K562 (cell line): ENCODE measurements around the gene DAGLB. TPM values are rescaled to one million over a fixed set of nuclear protein-coding genes. Genes with fewer than 3 reads are reported as not detected.

Experiments used
- BRD4 ChIP-seq: fragments of 200-600 bp; sonication (generic); IDR thresholded peaks from 2 replicates; pipeline ENCODE4 v1.6.1; 2017; ENCODE audit warnings: inconsistent platforms
- CSDE1 ChIP-seq, 2 experiments: fragments of 450-650 bp; IDR thresholded peaks; 2 replicates each; pipeline ENCODE4 v1.6.1; 2016; ENCODE audit warnings: mild to moderate bottlenecking in 1 of 2
- ETV5 ChIP-seq: sonication (generic); formaldehyde crosslinking; IDR thresholded peaks from 2 replicates; pipeline ENCODE4 v1.4.0; 2020; ENCODE audit warnings: low read depth, mild to moderate bottlenecking, missing genetic modification reagents
- HDGF ChIP-seq: fragments of 450-650 bp; IDR thresholded peaks from 2 replicates; pipeline ENCODE4 v1.6.1; 2016
- MEIS2 ChIP-seq: fragments of 450-650 bp; IDR thresholded peaks from 2 replicates; pipeline ENCODE4 v1.6.1; 2014; ENCODE audit warnings: mild to moderate bottlenecking; ENCODE audit not compliant: partially characterized antibody
- PHTF2 ChIP-seq: fragments of 250-450 bp; sonication (Bioruptor Pico); IDR thresholded peaks from 2 replicates; pipeline ENCODE4 v1.5.0; 2021; ENCODE audit warnings: mild to moderate bottlenecking
- POLR3G ChIP-seq: IDR thresholded peaks from 2 replicates; pipeline ENCODE4 v1.6.1; 2011; ENCODE audit not compliant: insufficient read length, insufficient replicate concordance; ENCODE audit errors: extremely low read depth
- RAD21 ChIP-seq, 2 experiments: fragments of 250-450 bp in 1 of 2; fragments of 450-650 bp in 1 of 2; sonication (Bioruptor Pico) in 1 of 2; formaldehyde crosslinking in 1 of 2; IDR thresholded peaks in 1 of 2; conservative IDR thresholded peaks in 1 of 2; 2 replicates each; pipeline versions ENCODE4 v1.4.0 to v1.8.0; 2020 to 2022; ENCODE audit warnings: mild to moderate bottlenecking in 2 of 2, moderate library complexity in 1 of 2
- ZNF197 ChIP-seq: fragments of 200-800 bp; sonication (Bioruptor generic); IDR thresholded peaks from 2 replicates; pipeline ENCODE4 v1.6.1; 2016; ENCODE audit warnings: low read depth, missing genetic modification characterization, missing compliant biosample characterization
- ZNF347 ChIP-seq: fragments of 450-650 bp; formaldehyde crosslinking; IDR thresholded peaks from 2 replicates; pipeline ENCODE4 v1.4.0; 2020; ENCODE audit warnings: low read depth, mild to moderate bottlenecking, moderate library complexity
- polyA plus RNA-seq, 8 experiments: library from polyadenylated mRNA; depleted of rRNA in 4 of 8; stranded (reverse) in 5 of 8; unstranded in 3 of 8; fragments of >200 nt; fragmentation: Nextera tagmentation in 2 of 8; fragmentation: Illumina TruSeq in 1 of 8; extraction: Ambion mirVana in 2 of 8; extraction: Trizol in 1 of 8; gene quantifications; 2 replicates each; pipeline versions ENCODE4 v1.2.1 to v1.2.3, GENCODE V29; 2011 to 2014; ENCODE audit warnings: inconsistent platforms in 1 of 8, missing spikeins in 1 of 8
- total RNA-seq, 7 experiments: library from RNA; depleted of rRNA in 6 of 7; stranded (reverse); fragments of >200 nt in 6 of 7; fragmentation: Illumina TruSeq in 2 of 7; extraction: Trizol in 2 of 7; gene quantifications; 2 replicates each; pipeline versions ENCODE4 v1.2.1 to v1.2.3, GENCODE V29; 2011 to 2021; ENCODE audit warnings: low replicate concordance in 1 of 7
- TF ChIP-seq, protein P1 (sequence below), 2 experiments: fragments of 450-650 bp; IDR thresholded peaks; 2 replicates each; pipeline ENCODE4 v1.6.1; 2016
- TF ChIP-seq, protein P2 (sequence below): sonication (generic); formaldehyde crosslinking; IDR thresholded peaks from 2 replicates; pipeline ENCODE4 v1.8.0; 2022; ENCODE audit warnings: missing genetic modification reagents, mild to moderate bottlenecking, moderate library complexity, borderline replicate concordance
- TF ChIP-seq, protein P3 (sequence below): fragments of 200-800 bp; sonication (Bioruptor generic); IDR thresholded peaks from 2 replicates; pipeline ENCODE4 v1.6.1; 2016; ENCODE audit warnings: missing genetic modification characterization, missing compliant biosample characterization
- TF ChIP-seq, protein P4 (sequence below): fragments of 450-650 bp; formaldehyde crosslinking; IDR thresholded peaks from 2 replicates; pipeline ENCODE4 v1.4.0; 2020; ENCODE audit warnings: mild to moderate bottlenecking, mixed read lengths
- TF ChIP-seq, protein P5 (sequence below): IDR thresholded peaks from 2 replicates; pipeline ENCODE4 v1.6.1; 2012; ENCODE audit warnings: low read depth, low read length, improper control_type of control experiment, borderline replicate concordance

The DAGLB gene
- total and polyA plus RNA-seq, 9 of the 15 experiments (the other 6 are each of a cell fraction or from before 2014, with no cell fraction given): 0.92 to 16.4 (median 9.3) TPM

DNA sequence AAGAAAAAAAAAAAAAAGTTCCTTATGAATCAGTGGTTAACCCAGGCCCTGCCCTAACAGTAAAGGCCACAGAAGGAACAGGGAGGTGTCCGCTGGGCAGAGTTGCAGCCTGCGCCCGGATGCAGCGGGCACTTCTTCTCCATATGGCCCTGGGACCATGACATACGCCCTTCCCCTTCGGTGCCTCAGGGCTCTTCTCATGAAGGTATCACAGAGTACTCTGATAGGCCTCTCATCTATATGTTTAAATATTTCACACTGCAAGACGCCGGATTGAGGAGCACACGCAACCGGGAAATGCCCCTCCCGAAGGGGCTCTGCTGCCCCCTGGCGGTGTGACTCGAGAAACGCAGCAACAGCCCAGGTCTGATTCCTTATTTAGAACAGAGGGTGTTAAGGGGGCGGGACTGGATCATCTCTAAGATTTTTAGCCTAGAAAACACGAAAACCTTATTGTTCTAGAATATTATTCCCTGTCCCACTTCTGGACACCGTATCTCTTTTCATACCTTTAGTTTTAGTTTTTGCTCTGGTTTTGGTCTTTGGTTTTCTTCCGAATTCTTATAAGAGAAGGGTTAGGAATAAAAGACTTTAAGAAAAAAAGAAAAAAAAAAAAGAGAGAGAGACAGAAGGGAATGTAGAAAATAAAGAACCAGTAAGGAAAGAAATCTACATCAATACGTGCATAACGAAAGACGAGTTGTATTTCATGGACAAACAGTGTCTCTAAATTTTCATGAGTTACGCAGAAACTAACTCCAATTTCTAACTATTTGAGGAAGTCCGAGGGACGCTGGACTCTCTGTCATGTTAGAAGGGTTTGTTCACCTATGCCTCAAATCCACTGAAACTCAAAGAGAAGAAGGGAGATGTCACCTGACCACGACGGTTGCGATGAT, 12.0 kb downstream of the DAGLB start (continued):
- TF ChIP-seq RAD21 (CRISPR knock-in tag; conservative IDR thresholded peaks at IDR 0.05 in 1 of 2, IDR thresholded peaks at IDR 0.05 in 1 of 2) (peak; percentile 87 to 88), CSDE1 (IDR thresholded peaks at IDR 0.05) (no peak), ZNF197 (CRISPR knock-in tag) (no peak), HDGF (no peak), BRD4 (no peak), PHTF2 (CRISPR knock-in tag) (no peak), ZNF347 (CRISPR knock-in tag) (no peak), ETV5 (CRISPR knock-in tag) (no peak), MEIS2 (no peak), POLR3G (no peak)
- TF ChIP-seq, protein P1, sequence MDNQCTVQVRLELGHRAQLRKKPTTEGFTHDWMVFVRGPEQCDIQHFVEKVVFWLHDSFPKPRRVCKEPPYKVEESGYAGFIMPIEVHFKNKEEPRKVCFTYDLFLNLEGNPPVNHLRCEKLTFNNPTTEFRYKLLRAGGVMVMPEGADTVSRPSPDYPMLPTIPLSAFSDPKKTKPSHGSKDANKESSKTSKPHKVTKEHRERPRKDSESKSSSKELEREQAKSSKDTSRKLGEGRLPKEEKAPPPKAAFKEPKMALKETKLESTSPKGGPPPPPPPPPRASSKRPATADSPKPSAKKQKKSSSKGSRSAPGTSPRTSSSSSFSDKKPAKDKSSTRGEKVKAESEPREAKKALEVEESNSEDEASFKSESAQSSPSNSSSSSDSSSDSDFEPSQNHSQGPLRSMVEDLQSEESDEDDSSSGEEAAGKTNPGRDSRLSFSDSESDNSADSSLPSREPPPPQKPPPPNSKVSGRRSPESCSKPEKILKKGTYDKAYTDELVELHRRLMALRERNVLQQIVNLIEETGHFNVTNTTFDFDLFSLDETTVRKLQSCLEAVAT (IDR thresholded peaks at IDR 0.05): no peak
- TF ChIP-seq, protein P2, sequence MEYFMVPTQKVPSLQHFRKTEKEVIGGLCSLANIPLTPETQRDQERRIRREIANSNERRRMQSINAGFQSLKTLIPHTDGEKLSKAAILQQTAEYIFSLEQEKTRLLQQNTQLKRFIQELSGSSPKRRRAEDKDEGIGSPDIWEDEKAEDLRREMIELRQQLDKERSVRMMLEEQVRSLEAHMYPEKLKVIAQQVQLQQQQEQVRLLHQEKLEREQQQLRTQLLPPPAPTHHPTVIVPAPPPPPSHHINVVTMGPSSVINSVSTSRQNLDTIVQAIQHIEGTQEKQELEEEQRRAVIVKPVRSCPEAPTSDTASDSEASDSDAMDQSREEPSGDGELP (CRISPR knock-in tag): peak; percentile 57; the same call in 1 of the 2 replicates
- TF ChIP-seq, protein P3, sequence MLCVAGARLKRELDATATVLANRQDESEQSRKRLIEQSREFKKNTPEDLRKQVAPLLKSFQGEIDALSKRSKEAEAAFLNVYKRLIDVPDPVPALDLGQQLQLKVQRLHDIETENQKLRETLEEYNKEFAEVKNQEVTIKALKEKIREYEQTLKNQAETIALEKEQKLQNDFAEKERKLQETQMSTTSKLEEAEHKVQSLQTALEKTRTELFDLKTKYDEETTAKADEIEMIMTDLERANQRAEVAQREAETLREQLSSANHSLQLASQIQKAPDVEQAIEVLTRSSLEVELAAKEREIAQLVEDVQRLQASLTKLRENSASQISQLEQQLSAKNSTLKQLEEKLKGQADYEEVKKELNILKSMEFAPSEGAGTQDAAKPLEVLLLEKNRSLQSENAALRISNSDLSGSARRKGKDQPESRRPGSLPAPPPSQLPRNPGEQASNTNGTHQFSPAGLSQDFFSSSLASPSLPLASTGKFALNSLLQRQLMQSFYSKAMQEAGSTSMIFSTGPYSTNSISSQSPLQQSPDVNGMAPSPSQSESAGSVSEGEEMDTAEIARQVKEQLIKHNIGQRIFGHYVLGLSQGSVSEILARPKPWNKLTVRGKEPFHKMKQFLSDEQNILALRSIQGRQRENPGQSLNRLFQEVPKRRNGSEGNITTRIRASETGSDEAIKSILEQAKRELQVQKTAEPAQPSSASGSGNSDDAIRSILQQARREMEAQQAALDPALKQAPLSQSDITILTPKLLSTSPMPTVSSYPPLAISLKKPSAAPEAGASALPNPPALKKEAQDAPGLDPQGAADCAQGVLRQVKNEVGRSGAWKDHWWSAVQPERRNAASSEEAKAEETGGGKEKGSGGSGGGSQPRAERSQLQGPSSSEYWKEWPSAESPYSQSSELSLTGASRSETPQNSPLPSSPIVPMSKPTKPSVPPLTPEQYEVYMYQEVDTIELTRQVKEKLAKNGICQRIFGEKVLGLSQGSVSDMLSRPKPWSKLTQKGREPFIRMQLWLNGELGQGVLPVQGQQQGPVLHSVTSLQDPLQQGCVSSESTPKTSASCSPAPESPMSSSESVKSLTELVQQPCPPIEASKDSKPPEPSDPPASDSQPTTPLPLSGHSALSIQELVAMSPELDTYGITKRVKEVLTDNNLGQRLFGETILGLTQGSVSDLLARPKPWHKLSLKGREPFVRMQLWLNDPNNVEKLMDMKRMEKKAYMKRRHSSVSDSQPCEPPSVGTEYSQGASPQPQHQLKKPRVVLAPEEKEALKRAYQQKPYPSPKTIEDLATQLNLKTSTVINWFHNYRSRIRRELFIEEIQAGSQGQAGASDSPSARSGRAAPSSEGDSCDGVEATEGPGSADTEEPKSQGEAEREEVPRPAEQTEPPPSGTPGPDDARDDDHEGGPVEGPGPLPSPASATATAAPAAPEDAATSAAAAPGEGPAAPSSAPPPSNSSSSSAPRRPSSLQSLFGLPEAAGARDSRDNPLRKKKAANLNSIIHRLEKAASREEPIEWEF (CRISPR knock-in tag): no peak
- TF ChIP-seq, protein P4, sequence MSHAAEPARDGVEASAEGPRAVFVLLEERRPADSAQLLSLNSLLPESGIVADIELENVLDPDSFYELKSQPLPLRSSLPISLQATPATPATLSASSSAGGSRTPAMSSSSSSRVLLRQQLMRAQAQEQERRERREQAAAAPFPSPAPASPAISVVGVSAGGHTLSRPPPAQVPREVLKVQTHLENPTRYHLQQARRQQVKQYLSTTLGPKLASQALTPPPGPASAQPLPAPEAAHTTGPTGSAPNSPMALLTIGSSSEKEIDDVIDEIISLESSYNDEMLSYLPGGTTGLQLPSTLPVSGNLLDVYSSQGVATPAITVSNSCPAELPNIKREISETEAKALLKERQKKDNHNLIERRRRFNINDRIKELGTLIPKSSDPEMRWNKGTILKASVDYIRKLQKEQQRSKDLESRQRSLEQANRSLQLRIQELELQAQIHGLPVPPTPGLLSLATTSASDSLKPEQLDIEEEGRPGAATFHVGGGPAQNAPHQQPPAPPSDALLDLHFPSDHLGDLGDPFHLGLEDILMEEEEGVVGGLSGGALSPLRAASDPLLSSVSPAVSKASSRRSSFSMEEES (CRISPR knock-in tag): no peak
- TF ChIP-seq, protein P5, sequence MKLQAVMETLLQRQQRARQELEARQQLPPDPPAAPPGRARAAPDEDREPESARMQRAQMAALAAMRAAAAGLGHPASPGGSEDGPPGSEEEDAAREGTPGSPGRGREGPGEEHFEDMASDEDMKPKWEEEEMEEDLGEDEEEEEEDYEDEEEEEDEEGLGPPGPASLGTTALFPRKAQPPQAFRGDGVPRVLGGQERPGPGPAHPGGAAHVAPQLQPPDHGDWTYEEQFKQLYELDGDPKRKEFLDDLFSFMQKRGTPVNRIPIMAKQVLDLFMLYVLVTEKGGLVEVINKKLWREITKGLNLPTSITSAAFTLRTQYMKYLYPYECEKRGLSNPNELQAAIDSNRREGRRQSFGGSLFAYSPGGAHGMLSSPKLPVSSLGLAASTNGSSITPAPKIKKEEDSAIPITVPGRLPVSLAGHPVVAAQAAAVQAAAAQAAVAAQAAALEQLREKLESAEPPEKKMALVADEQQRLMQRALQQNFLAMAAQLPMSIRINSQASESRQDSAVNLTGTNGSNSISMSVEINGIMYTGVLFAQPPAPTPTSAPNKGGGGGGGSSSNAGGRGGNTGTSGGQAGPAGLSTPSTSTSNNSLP: no peak
